Right lobe of liver (tissue), 4 donors: ENCODE data around the gene HYAL3.
A peak's percentile ranks its signal among the peaks of the same experiment; 100 is the strongest.

ENCODE experiments used
- CTCF ChIP-seq, 4 donors: fragments of 200-600 bp in 3 of 4; fragments of 450-650 bp in 1 of 4; IDR thresholded peaks; one replicate each; pipeline versions ENCODE4 v1.5.1 to v1.8.0; 2016 to 2022; ENCODE audit warnings: antibody characterized with exemption in 4 of 4, mild to moderate bottlenecking in 2 of 4
- POLR2A ChIP-seq: fragments of 450-650 bp; IDR thresholded peaks from one replicate; pipeline ENCODE4 v1.6.1; 2017; ENCODE audit warnings: antibody characterized with exemption, mild to moderate bottlenecking
- donor health status: DM: no; HTN: no; CAD: no.
- donor health status: DM: no; HTN: no; CAD: no.
- donor health status: DM: no; HTN: yes; CAD: no.

- TF ChIP-seq CTCF (IDR thresholded peaks at IDR 0.05) (peak; percentile 21 to 44 (median 34)), POLR2A (peak; percentile 97)
These were observed at the start of gene HYAL3, which contains the start of gene NAA80 for GRCh38 chr3:50298836-50299637.
